Bronchial epithelial cell (primary cell): ENCODE results near the gene DYNC2I2. TPM values are rescaled to one million over a fixed set of nuclear protein-coding genes. Genes with fewer than 3 reads are reported as not detected.

Experiments
- DNase-seq: peaks from one replicate; pipeline ENCODE4 v3.0.0-alpha.2; 2010; ENCODE audit warnings: low read depth
- FAIRE-seq: peaks from 2 replicates; lab custom pipeline; 2011; peaks lifted over from hg19 to GRCh38; lab: Jason Lieb, UNC
- H3K27me3 ChIP-seq: 2 replicates; pipeline ENCODE4 v1.5.1; 2011; ENCODE audit warnings: low read length; ENCODE audit not compliant: control insufficient read depth, insufficient read depth
- H3K36me3 ChIP-seq: 2 replicates; pipeline ENCODE4 v1.5.1; 2011; ENCODE audit warnings: low read length; ENCODE audit not compliant: control insufficient read depth, insufficient read depth
- H3K4me3 ChIP-seq: 2 replicates; pipeline ENCODE4 v1.5.1; 2011; ENCODE audit warnings: mild to moderate bottlenecking, low read depth, low read length, control low read depth
- total RNA-seq: library from RNA; depleted of rRNA; stranded (reverse); fragments of >200 nt; gene quantifications from 2 replicates; pipeline ENCODE4 v1.2.1, GENCODE V29; 2014
- TF ChIP-seq, protein P1 (sequence below): IDR thresholded peaks from 2 replicates; pipeline ENCODE4 v1.5.1; 2011; ENCODE audit warnings: mild to moderate bottlenecking, moderate library complexity, low read length, control low read depth, inconsistent platforms; ENCODE audit not compliant: insufficient read depth, severe bottlenecking

The DYNC2I2 gene
- total RNA-seq, 1 donor from 2014 or later, result 27.4 TPM

DNA sequence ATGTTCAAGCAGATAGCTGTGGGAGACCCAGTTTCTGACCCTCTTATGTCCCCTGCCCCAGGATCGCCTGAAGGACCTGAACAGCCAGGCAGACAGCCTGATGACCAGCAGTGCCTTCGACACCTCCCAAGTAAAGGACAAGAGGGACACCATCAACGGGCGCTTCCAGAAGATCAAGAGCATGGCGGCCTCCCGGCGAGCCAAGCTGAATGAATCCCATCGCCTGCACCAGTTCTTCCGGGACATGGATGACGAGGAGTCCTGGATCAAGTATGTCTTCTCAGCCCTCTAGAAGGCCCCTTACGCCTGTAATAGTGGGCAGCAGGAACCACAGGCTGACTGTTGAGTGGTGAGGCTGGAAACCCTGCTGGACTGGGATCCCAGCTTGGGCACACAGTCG lies 41.1 kb downstream of the DYNC2I2 start:
- TF ChIP-seq, protein P1, sequence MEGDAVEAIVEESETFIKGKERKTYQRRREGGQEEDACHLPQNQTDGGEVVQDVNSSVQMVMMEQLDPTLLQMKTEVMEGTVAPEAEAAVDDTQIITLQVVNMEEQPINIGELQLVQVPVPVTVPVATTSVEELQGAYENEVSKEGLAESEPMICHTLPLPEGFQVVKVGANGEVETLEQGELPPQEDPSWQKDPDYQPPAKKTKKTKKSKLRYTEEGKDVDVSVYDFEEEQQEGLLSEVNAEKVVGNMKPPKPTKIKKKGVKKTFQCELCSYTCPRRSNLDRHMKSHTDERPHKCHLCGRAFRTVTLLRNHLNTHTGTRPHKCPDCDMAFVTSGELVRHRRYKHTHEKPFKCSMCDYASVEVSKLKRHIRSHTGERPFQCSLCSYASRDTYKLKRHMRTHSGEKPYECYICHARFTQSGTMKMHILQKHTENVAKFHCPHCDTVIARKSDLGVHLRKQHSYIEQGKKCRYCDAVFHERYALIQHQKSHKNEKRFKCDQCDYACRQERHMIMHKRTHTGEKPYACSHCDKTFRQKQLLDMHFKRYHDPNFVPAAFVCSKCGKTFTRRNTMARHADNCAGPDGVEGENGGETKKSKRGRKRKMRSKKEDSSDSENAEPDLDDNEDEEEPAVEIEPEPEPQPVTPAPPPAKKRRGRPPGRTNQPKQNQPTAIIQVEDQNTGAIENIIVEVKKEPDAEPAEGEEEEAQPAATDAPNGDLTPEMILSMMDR, result no peak
- H3K4me3 ChIP-seq, result no peak overlapping the region
- DNase-seq (no peak), FAIRE-seq (no peak)
- H3K36me3 ChIP-seq, result peaks cover 42% of the 10 kb centered on the region
- no peaks in the 10 kb centered on the region for H3K27me3 ChIP-seq

GRCh38 chr9:128614728-128615127 lies 41.9 kb downstream of the DYNC2I2 start:
- FAIRE-seq (no peak), DNase-seq (peak; percentile 61)
- TF ChIP-seq, protein P1, result no peak
- H3K27me3 ChIP-seq, result no peaks in the 10 kb centered on the region
- H3K36me3 ChIP-seq, result peaks cover 43% of the 10 kb centered on the region
- no peak overlapping the region for H3K4me3 ChIP-seq

DNA sequence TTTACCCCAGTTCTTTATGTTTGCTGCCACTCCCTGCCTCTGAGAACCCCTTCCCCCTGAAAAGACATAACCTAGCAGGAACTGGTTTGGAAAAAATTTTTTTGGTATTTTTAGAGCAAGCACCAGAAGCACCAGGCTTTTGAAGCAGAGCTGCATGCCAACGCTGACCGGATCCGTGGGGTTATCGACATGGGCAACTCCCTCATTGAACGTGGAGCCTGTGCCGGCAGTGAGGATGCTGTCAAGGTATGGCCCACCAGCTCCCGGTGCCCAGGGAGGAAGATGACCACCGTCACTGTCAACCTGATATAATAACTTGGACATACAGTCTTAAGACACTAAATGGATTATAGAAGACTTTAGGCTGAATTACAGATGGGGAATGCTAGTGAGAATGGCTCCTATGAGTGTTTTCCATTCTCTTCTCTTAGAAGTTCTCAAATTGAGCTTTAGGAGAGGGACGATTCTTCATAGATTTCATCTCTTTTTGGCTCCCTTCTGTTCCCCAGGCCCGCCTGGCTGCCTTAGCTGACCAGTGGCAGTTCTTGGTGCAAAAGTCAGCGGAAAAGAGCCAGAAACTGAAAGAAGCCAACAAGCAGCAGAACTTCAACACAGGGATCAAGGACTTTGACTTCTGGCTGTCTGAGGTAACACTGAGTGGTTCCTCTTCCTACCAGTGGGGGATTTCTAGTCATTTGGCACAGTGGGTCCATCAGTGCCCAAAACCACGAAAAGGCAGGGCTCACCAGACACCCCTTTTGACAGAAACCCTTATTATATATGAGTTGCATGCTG lies 44.9 kb downstream of the DYNC2I2 start:
- Histone ChIP-seq H3K27me3 (no peaks in the 10 kb centered on the region), H3K36me3 (peaks cover 36% of the 10 kb centered on the region), H3K4me3 (no peak overlapping the region)
- TF ChIP-seq, protein P1, result no peak
- FAIRE-seq (no peak), DNase-seq (no peak)

DNA sequence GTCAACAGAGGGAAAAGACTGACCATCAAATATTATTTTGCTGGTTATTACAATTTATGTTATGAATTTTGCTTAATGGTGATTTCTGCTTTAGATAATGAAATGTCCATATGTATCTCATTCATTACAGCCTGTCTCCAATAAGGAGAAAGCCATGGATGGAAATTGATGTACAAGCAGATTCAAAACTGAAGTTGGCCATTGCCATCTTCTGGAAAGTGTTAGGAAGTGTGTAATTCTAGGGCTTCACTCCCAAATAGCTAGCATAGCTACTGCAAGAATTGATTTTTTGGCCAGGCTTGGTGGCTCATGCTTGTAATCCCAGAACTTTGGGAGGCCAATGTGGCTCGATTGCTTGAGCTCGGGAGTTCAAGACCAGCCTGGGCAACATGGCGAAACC lies 45.8 kb downstream of the DYNC2I2 start:
- Histone ChIP-seq H3K4me3 (no peak overlapping the region), H3K27me3 (no peaks in the 10 kb centered on the region), H3K36me3 (peaks cover 34% of the 10 kb centered on the region)
- FAIRE-seq (no peak), DNase-seq (no peak)
- TF ChIP-seq, protein P1, result no peak

DNA sequence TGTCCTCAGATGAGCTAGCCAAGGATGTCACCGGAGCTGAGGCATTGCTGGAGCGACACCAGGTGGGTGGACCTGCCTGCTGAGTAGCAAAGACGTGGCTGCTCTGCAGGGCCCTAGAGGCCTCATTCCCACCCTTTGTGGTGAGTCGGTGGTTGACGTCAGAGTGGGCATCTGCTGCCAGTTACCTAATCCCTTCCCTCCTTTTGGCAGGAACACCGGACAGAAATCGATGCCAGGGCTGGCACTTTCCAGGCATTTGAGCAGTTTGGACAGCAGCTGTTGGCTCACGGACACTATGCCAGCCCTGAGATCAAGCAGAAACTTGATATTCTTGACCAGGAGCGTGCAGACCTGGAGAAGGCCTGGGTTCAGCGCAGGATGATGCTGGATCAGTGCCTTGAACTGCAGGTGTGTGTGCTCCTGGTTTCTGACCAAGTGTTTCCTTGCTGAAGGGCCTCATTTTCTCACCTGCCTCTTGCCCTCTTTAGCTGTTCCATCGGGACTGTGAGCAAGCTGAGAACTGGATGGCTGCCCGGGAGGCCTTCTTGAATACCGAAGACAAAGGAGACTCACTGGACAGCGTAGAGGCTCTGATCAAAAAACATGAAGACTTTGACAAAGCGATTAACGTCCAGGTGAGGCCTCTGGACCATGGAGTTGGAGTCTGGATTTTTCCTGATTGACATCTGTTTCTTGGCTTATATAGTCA lies 48.9 kb downstream of the DYNC2I2 start:
- peak; percentile 83 for FAIRE-seq
- Histone ChIP-seq H3K4me3 (no peak overlapping the region), H3K36me3 (peaks cover 40% of the 10 kb centered on the region), H3K27me3 (no peaks in the 10 kb centered on the region)
- TF ChIP-seq, protein P1, result no peak
- DNase-seq, result peak; percentile 35
